Smooth muscle cell (in vitro differentiated cells): ENCODE measurements around the gene SLC7A11. TPM values are rescaled to one million over a fixed set of nuclear protein-coding genes. Genes with fewer than 3 reads are reported as not detected.
A peak's percentile ranks its signal among the peaks of the same experiment; 100 is the strongest.

Experiments used
- DNase-seq: peaks from one replicate; lab custom pipeline; 2025; ENCODE audit not compliant: unreplicated experiment; lab: John Stamatoyannopoulos, UW
- H2AFZ ChIP-seq: fragments of 200-600 bp; sonication (generic); 2 replicates; pipeline ENCODE4 v1.6.0; 2016; ENCODE audit warnings: antibody characterized with exemption, low read depth, mild to moderate bottlenecking
- H3F3A ChIP-seq: fragments of 200-600 bp; sonication (generic); 2 replicates; pipeline ENCODE4 v1.6.0; 2017; ENCODE audit warnings: antibody characterized with exemption, low read depth
- H3K27ac ChIP-seq: fragments of 200-600 bp; sonication (generic); 2 replicates; pipeline ENCODE4 v1.5.1; 2016; ENCODE audit warnings: low read depth, mild to moderate bottlenecking
- H3K27me3 ChIP-seq: fragments of 200-600 bp; sonication (generic); 2 replicates; pipeline ENCODE4 v1.6.1; 2016; ENCODE audit warnings: low read depth, mild to moderate bottlenecking
- H3K36me3 ChIP-seq: fragments of 200-600 bp; sonication (generic); 2 replicates; pipeline ENCODE4 v1.5.1; 2016; ENCODE audit warnings: low read depth
- H3K4me1 ChIP-seq: fragments of 200-600 bp; sonication (generic); 2 replicates; pipeline ENCODE4 v1.5.1; 2016; ENCODE audit warnings: low read depth
- H3K4me2 ChIP-seq: fragments of 200-600 bp; sonication (generic); 2 replicates; pipeline ENCODE4 v1.6.0; 2016; ENCODE audit warnings: mild to moderate bottlenecking
- H3K4me3 ChIP-seq: fragments of 200-600 bp; sonication (generic); 2 replicates; pipeline ENCODE4 v1.5.1; 2016; ENCODE audit warnings: mild to moderate bottlenecking
- H3K79me2 ChIP-seq: fragments of 200-600 bp; sonication (generic); 2 replicates; pipeline ENCODE4 v1.6.0; 2016; ENCODE audit warnings: low read depth, mild to moderate bottlenecking
- H3K9ac ChIP-seq: fragments of 200-600 bp; sonication (generic); 2 replicates; pipeline ENCODE4 v1.6.0; 2016; ENCODE audit warnings: low read depth
- H3K9me3 ChIP-seq: fragments of 200-600 bp; sonication (generic); replicated peaks from 2 replicates; pipeline ENCODE4 v1.5.1; 2016; ENCODE audit warnings: low read depth
- H4K20me1 ChIP-seq: fragments of 200-600 bp; sonication (generic); 2 replicates; pipeline ENCODE4 v1.6.0; 2016; ENCODE audit warnings: low read depth
- CTCF ChIP-seq: fragments of 200-600 bp; sonication (generic); IDR thresholded peaks from 2 replicates; pipeline ENCODE4 v1.5.1; 2017; ENCODE audit warnings: borderline replicate concordance, mild to moderate bottlenecking, antibody characterized with exemption; ENCODE audit not compliant: insufficient read depth, poor library complexity, severe bottlenecking
- WGBS: methylation state at CpG from one replicate; pipeline ENCODE4 v1.1.7; 2016; ENCODE audit warnings: low lambda C conversion rate; 5-methylcytosine and 5-hydroxymethylcytosine counted together
- polyA plus RNA-seq: library from polyadenylated mRNA; unstranded; fragments of >200 nt; fragmentation: Nextera tagmentation; extraction: Ambion mirVana; gene quantifications from 2 replicates; pipeline ENCODE4 v1.2.1, GENCODE V29; 2016
- total RNA-seq: library from RNA; depleted of rRNA; stranded (reverse); fragments of >200 nt; gene quantifications from 2 replicates; pipeline ENCODE4 v1.2.3, GENCODE V29; 2014

Gene SLC7A11
- total and polyA plus RNA-seq, 2 experiments from 2014 or later = 1.1 to 13.9 TPM

GRCh38 chr4:138200236-138200590 lies 41.9 kb downstream of the SLC7A11 start:
- peak overlapping the region; percentile 81 for H3K27ac ChIP-seq

DNA sequence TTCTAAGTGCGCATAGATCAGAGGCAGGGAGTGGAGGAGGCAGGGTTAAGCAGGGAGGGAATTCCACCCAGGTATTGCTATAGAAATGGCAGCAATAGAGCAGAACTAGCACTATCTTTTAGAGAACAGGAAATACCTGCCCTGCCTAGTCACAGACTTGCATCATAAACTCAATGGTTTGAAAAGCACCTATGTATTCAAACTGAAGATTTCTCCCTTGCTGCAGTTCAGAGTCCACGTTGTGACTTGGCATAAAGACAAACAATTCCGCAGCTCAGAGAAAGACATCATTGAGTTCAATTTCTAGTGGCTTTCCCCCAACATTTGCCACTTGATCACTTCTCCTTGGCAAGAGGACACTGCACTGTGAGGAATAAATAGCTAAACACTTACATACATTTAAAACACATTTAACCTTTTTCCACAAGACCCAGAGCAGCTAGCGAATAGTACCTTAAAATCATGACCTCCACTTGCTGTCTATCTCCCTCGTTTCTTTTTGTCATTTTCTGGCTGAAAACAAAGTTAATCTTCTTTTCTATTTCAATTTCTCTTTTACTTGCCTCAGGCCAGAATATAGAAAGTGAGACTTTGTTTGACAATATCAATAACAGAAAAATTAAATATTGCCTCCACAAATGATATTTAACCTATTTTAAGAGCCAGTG lies 42.4 kb downstream of the SLC7A11 start:
- Histone ChIP-seq H3K27me3 (no peaks in the 10 kb centered on the region), H3K36me3 (peaks cover 3% of the 10 kb centered on the region), H3K4me2 (no peak overlapping the region), H3K9ac (no peak overlapping the region), H3K27ac (peak overlapping the region; percentile 81), H3K4me3 (peak overlapping the region; percentile 31), H3K79me2 (peaks cover 2% of the 10 kb centered on the region), H4K20me1 (no peaks in the 10 kb centered on the region), H3F3A (no peaks in the 10 kb centered on the region), H2AFZ (peak overlapping the region; percentile 1), H3K9me3 (no peaks in the 10 kb centered on the region), H3K4me1 (no peaks in the 10 kb centered on the region)
- WGBS = 64% methylated on average over 5 of the region's 5 CpGs
- no peak for DNase-seq
- TF ChIP-seq CTCF = no peak

More at GRCh38 chr4:138200236-138200590, 41.9 kb downstream of the SLC7A11 start:
- Histone ChIP-seq H3K4me2 (no peak overlapping the region), H3F3A (no peaks in the 10 kb centered on the region), H3K79me2 (peaks cover 2% of the 10 kb centered on the region), H3K9ac (no peak overlapping the region), H3K27me3 (no peaks in the 10 kb centered on the region), H4K20me1 (no peaks in the 10 kb centered on the region), H3K36me3 (peaks cover 3% of the 10 kb centered on the region), H3K9me3 (no peaks in the 10 kb centered on the region), H3K4me3 (peak overlapping the region; percentile 12), H3K4me1 (no peaks in the 10 kb centered on the region), H2AFZ (no peak overlapping the region)
- 52% methylated on average over 1 of the region's 1 CpG for WGBS
- no peak for TF ChIP-seq CTCF
- no peak for DNase-seq

DNA sequence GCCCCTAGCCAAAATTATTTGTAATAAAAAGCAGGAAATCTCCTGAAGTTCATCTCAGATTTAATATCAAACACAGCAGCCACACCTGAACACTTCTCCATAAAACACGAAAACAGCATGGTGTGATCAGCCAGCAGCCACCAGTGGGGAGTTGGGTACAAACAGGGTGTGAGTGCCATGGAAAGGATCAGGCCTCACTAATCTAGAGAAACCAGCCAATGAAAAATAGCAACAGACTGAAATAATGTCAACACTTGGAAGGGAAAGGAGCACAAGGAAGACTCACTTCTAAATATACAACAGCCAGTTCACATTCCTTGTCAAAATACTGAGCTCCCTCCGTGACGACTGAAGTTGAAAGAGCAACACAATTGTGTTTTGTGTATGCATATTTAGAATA lies 46.0 kb downstream of the SLC7A11 start:
- no peaks in the 10 kb centered on the region for H3K4me1 ChIP-seq
- 93% methylated on average over 3 of the region's 3 CpGs for WGBS
- DNase-seq = no peak

More for the DNA sequence above, 46.0 kb downstream of the SLC7A11 start:
- H3K27me3 ChIP-seq = no peaks in the 10 kb centered on the region
- H3K9ac ChIP-seq = no peak overlapping the region
- no peak overlapping the region for H2AFZ ChIP-seq
- H3K9me3 ChIP-seq = no peaks in the 10 kb centered on the region
- no peaks in the 10 kb centered on the region for H3K79me2 ChIP-seq
- no peaks in the 10 kb centered on the region for H3F3A ChIP-seq
- H4K20me1 ChIP-seq = no peaks in the 10 kb centered on the region
- no peaks in the 10 kb centered on the region for H3K36me3 ChIP-seq
- no peak overlapping the region for H3K4me3 ChIP-seq
- no peak for TF ChIP-seq CTCF
- H3K27ac ChIP-seq = no peak overlapping the region
- no peak overlapping the region for H3K4me2 ChIP-seq
